ENCODE results near the gene LETMD1. TPM values are rescaled to one million over a fixed set of nuclear protein-coding genes. Genes with fewer than 3 reads are reported as not detected.

Gene LETMD1
- total and polyA plus RNA-seq, 2 of the 13 experiments (the other 11 are each of a cell fraction or from before 2014, with no cell fraction given), result 43.3 to 87.7 TPM

GRCh38 chr12:51000245-51000644 is 47.9 kb upstream of the LETMD1 start (continued):
- TF ChIP-seq ZSCAN30 (CRISPR knock-in tag; IDR thresholded peaks at IDR 0.05), result no peak
- no peak for TF ChIP-seq TCF7 (IDR thresholded peaks at IDR 0.05; ENCODE audit: low read depth)
- no peak for TF ChIP-seq NFYC (CRISPR knock-in tag; IDR thresholded peaks at IDR 0.05)

- POLR2A ChIA-PET, result no interaction called here
- DNase-seq (ENCODE audit: low spot score), result no peak
- in situ Hi-C loops (cut with HindIII; ENCODE audit: extremely low pct_ligation_motif_present, low pct_unique_long_range_greater_than_20kb) (no loop called here), intact Hi-C loops (cut with micrococcal nuclease; ENCODE audit: unreplicated experiment) (no loop called here)
- CTCF ChIA-PET (ENCODE audit: low intra/inter-chr PET ratio, low total read pairs), result no interaction called here
- H3K36me3 ChIP-seq (replicated peaks in 1 of 2; ENCODE audit: control insufficient read depth in 1 of 2, insufficient read depth in 2 of 2, low read length in 2 of 2), result peaks cover 10 to 50% of the 10 kb centered on the region in 2 experiments
- H3K27me3 ChIP-seq (ENCODE audit: control insufficient read depth in 1 of 2, insufficient read depth in 2 of 2, low read length in 2 of 2), result no peaks in the 10 kb centered on the region
- no peak overlapping the region for H2AFZ ChIP-seq (ENCODE audit: low read length)
- ATAC-seq, result no peak
- 100% methylated on average over 1 of the region's 1 CpG for WGBS (ENCODE audit: low lambda C conversion rate)
- no peak overlapping the region for H3K9ac ChIP-seq (ENCODE audit: insufficient read depth, low read depth, low read length)
- no peak overlapping the region for H3K27ac ChIP-seq (ENCODE audit: extremely low read length, insufficient read depth, low read length)
- no peaks in the 10 kb centered on the region for H3K4me1 ChIP-seq (ENCODE audit: insufficient read depth, low read length)
- TF ChIP-seq GATAD1 (CRISPR knock-in tag; IDR thresholded peaks at IDR 0.05) (no peak), CENPX (CRISPR knock-in tag; IDR thresholded peaks at IDR 0.05) (no peak)
- no peak overlapping the region for H3K4me2 ChIP-seq (ENCODE audit: low read depth, low read length)
- no TSS peak for BruUV-seq (replicated peaks)
- H4K20me1 ChIP-seq (ENCODE audit: insufficient read depth, low read length), result no peaks in the 10 kb centered on the region
- no peaks in the 10 kb centered on the region for H3K79me2 ChIP-seq (ENCODE audit: insufficient read depth, low read length)
- no peak for FAIRE-seq
- H3K4me3 ChIP-seq (replicated peaks in 1 of 3; ENCODE audit: insufficient read depth in 1 of 3, low read depth in 2 of 3, low read length in 3 of 3), result no peak overlapping the region
- H3K9me3 ChIP-seq (ENCODE audit: low read length), result no peaks in the 10 kb centered on the region
Measured at GRCh38 chr12:51001799-51002198, 46.3 kb upstream of the LETMD1 start.

- Histone ChIP-seq H3K4me3 (replicated peaks in 1 of 3; ENCODE audit: insufficient read depth in 1 of 3, low read depth in 2 of 3, low read length in 3 of 3) (no peak overlapping the region), H3K9ac (ENCODE audit: insufficient read depth, low read depth, low read length) (no peak overlapping the region), H3K27me3 (ENCODE audit: control insufficient read depth in 1 of 2, insufficient read depth in 2 of 2, low read length in 2 of 2) (no peaks in the 10 kb centered on the region), H3K4me2 (ENCODE audit: low read depth, low read length) (no peak overlapping the region), H3K27ac (ENCODE audit: extremely low read length, insufficient read depth, low read length) (no peak overlapping the region), H4K20me1 (ENCODE audit: insufficient read depth, low read length) (no peaks in the 10 kb centered on the region), H3K79me2 (ENCODE audit: insufficient read depth, low read length) (peaks cover 8% of the 10 kb centered on the region), H3K36me3 (replicated peaks in 1 of 2; ENCODE audit: control insufficient read depth in 1 of 2, insufficient read depth in 2 of 2, low read length in 2 of 2) (peaks cover 9 to 41% of the 10 kb centered on the region in 2 experiments), H3K9me3 (ENCODE audit: low read length) (no peaks in the 10 kb centered on the region), H3K4me1 (ENCODE audit: insufficient read depth, low read length) (no peaks in the 10 kb centered on the region), H2AFZ (ENCODE audit: low read length) (no peak overlapping the region)
- no TSS peak for BruUV-seq (replicated peaks)
- WGBS (ENCODE audit: low lambda C conversion rate), result 90% methylated on average over 6 of the region's 6 CpGs
- no peak for DNase-seq (ENCODE audit: low spot score)
- in situ Hi-C loops (cut with HindIII; ENCODE audit: extremely low pct_ligation_motif_present, low pct_unique_long_range_greater_than_20kb) (no loop called here), intact Hi-C loops (cut with micrococcal nuclease; ENCODE audit: unreplicated experiment) (no loop called here)
- ChIA-PET CTCF (ENCODE audit: low intra/inter-chr PET ratio, low total read pairs) (no interaction called here), POLR2A (interaction anchor here (1.2 kb wide), 1 partner anchor 79 kb away, joined by 3 read pairs; the partner anchor contains the start of gene CSRNP2)
- ATAC-seq, result no peak; the same call in 2 of the 3 replicates
- FAIRE-seq, result no peak
- TF ChIP-seq BCL6 (CRISPR knock-in tag; IDR thresholded peaks at IDR 0.05) (peak; percentile 47), CTCF (CRISPR knock-in tag; IDR thresholded peaks at IDR 0.05) (peak; percentile 27; the same call in 1 of the 2 replicates), ZNF720 (CRISPR knock-in tag; IDR thresholded peaks at IDR 0.05) (no peak), IRX3 (CRISPR knock-in tag; IDR thresholded peaks at IDR 0.05; ENCODE audit: borderline replicate concordance, low read depth) (no peak), PBX2 (CRISPR knock-in tag; IDR thresholded peaks at IDR 0.05) (no peak), RFX3 (CRISPR knock-in tag; IDR thresholded peaks at IDR 0.05) (no peak), MAX (IDR thresholded peaks at IDR 0.05) (no peak), RBM39 (IDR thresholded peaks at IDR 0.05; ENCODE audit: low read depth, low read length, poor library complexity, severe bottlenecking) (no peak), ZFP90 (CRISPR knock-in tag; IDR thresholded peaks at IDR 0.05; ENCODE audit: borderline replicate concordance) (no peak), YEATS2 (CRISPR knock-in tag; IDR thresholded peaks at IDR 0.05; ENCODE audit: borderline replicate concordance) (no peak)
Measured at GRCh38 chr12:51004504-51004903, 43.6 kb upstream of the LETMD1 start.
